CD4-positive, alpha-beta T cell treated with Interleukin-15 for 4 hours (primary cell): Measurements from ENCODE around the gene KCNIP3.

Source experiments
- DNase-seq: peaks from one replicate; pipeline ENCODE4 v3.0.0-alpha.2; 2020; ENCODE audit warnings: low spot score

KCNIP3 gene

GRCh38 chr2:95328358-95329125, 31.4 kb downstream of the KCNIP3 start:
- DNase-seq: no peak

GRCh38 chr2:95329401-95329800, 32.3 kb downstream of the KCNIP3 start:
- no peak for DNase-seq

GRCh38 chr2:95329891-95330793, 33.0 kb downstream of the KCNIP3 start:
- DNase-seq: no peak

GRCh38 chr2:95330794-95331338, 33.7 kb downstream of the KCNIP3 start:
- DNase-seq: no peak

- DNase-seq: no peak
Measured at GRCh38 chr2:95331606-95332005, 34.5 kb downstream of the KCNIP3 start.

GRCh38 chr2:95332036-95332435, 34.9 kb downstream of the KCNIP3 start:
- no peak for DNase-seq

- no peak for DNase-seq
Measured at GRCh38 chr2:95333056-95333455, 35.9 kb downstream of the KCNIP3 start.

GRCh38 chr2:95333888-95334338, 36.8 kb downstream of the KCNIP3 start:
- DNase-seq: no peak

GRCh38 chr2:95334916-95335641, 37.9 kb downstream of the KCNIP3 start:
- no peak for DNase-seq

GRCh38 chr2:95336406-95336805, 39.3 kb downstream of the KCNIP3 start:
- DNase-seq: no peak

GRCh38 chr2:95337829-95338228, 40.7 kb downstream of the KCNIP3 start:
- no peak for DNase-seq

- no peak for DNase-seq
Measured at GRCh38 chr2:95342556-95343320, 45.6 kb downstream of the KCNIP3 start.

- no peak for DNase-seq
Measured at GRCh38 chr2:95343429-95344214, 46.5 kb downstream of the KCNIP3 start.

- no peak for DNase-seq
Measured at GRCh38 chr2:95344215-95344583, 47.1 kb downstream of the KCNIP3 start.

GRCh38 chr2:95344656-95345055, 47.5 kb downstream of the KCNIP3 start:
- no peak for DNase-seq

GRCh38 chr2:95345081-95345562, 48.0 kb downstream of the KCNIP3 start:
- no peak for DNase-seq

GRCh38 chr2:95345563-95346230, 48.5 kb downstream of the KCNIP3 start:
- DNase-seq: peak; percentile 28

GRCh38 chr2:95346231-95346737, 49.1 kb downstream of the KCNIP3 start:
- DNase-seq: no peak
